Measurements from ENCODE around the gene ENPEP.

DNA sequence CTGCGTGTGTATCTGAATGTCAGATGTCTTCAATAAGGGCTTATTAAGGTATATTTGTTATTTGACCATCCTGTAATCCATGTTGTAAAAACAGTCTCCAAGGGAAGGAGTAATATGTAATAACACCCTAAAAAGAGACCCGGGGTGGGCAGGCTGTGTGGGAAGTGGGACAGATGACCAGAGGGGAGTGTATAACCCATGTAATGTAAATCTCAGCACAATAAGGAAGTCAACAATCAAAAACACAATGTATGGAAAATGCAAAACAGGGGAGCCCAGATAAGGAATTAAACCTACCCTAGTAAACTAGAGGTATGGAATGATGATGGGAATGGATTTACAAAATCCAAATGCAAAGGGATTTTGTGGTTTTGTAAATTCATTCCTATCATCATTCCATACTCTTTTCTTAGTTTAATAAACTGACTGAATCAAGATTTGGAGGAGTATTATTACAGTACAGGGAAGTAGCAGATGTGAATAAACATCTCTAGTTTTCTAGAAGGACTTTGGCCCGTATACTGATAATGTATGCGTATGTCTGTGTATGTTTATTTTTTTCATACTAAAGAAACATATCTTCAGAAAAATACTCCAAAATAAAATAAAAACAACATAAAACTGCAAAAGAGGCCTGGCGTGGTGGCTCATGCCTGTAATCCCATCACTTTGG lies 15.7 kb upstream of the ENPEP start:
- TF ChIP-seq MYBL2 (CRISPR knock-in tag; IDR thresholded peaks at IDR 0.05) (no peak), SMAD3 (CRISPR knock-in tag; IDR thresholded peaks at IDR 0.05; ENCODE audit: borderline replicate concordance) (no peak), ATF3 (CRISPR knock-in tag; conservative IDR thresholded peaks at IDR 0.05) (no peak), CTCF (IDR thresholded peaks at IDR 0.05) (no peak), PREB (CRISPR knock-in tag; IDR thresholded peaks at IDR 0.05; ENCODE audit: borderline replicate concordance) (no peak), TP53 (CRISPR knock-in tag; IDR thresholded peaks at IDR 0.05) (no peak), ZNF512 (CRISPR knock-in tag; IDR thresholded peaks at IDR 0.05; ENCODE audit: borderline replicate concordance) (no peak), NFE2L1 (CRISPR knock-in tag; IDR thresholded peaks at IDR 0.05) (no peak)
- TF ChIP-seq, protein P1, sequence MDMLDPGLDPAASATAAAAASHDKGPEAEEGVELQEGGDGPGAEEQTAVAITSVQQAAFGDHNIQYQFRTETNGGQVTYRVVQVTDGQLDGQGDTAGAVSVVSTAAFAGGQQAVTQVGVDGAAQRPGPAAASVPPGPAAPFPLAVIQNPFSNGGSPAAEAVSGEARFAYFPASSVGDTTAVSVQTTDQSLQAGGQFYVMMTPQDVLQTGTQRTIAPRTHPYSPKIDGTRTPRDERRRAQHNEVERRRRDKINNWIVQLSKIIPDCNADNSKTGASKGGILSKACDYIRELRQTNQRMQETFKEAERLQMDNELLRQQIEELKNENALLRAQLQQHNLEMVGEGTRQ (CRISPR knock-in tag; IDR thresholded peaks at IDR 0.05), result no peak

All from WTC11 (cell line).